ENCODE data around the gene PTOV1. TPM values are rescaled to one million over a fixed set of nuclear protein-coding genes. Genes with fewer than 3 reads are reported as not detected.

PTOV1 gene
- total RNA-seq, 2 experiments from 2014 or later, result 105 to 124 TPM

- TF ChIP-seq EZH2phosphoT487 (IDR thresholded peaks at IDR 0.05; ENCODE audit: borderline replicate concordance, low read depth, low read length) (no peak), CTCF (conservative IDR thresholded peaks at IDR 0.05; ENCODE audit: low read length) (no peak)
- POLR2A ChIA-PET, result no interaction called here
- H4K20me1 ChIP-seq (ENCODE audit: insufficient read depth, low read length), result no peaks in the 10 kb centered on the region
- peaks cover 78% of the 10 kb centered on the region for H3K36me3 ChIP-seq (ENCODE audit: insufficient read depth, low read length)
- no peaks in the 10 kb centered on the region for H3K9me2 ChIP-seq (ENCODE audit: insufficient read depth, low read length)
- CTCF ChIA-PET (ENCODE audit: unreplicated experiment), result no interaction called here
- no peak for DNase-seq (ENCODE audit: low spot score)
- H3K4me2 ChIP-seq (ENCODE audit: low read length), result no peak overlapping the region
- intact Hi-C loops (cut with micrococcal nuclease; ENCODE audit: unreplicated experiment), result no loop called here
- no peaks in the 10 kb centered on the region for H3K9me3 ChIP-seq (ENCODE audit: low read length)
- no TSS peak for BruUV-seq (replicated peaks)
- H3K27ac ChIP-seq (ENCODE audit: low read depth, low read length, poor library complexity, severe bottlenecking), result no peak overlapping the region
- no peaks in the 10 kb centered on the region for H3K79me2 ChIP-seq (ENCODE audit: insufficient read depth, low read depth, low read length)
- no peak overlapping the region for H3K4me3 ChIP-seq (ENCODE audit: low read depth, low read length, poor library complexity, severe bottlenecking)
- H3K4me1 ChIP-seq (ENCODE audit: insufficient read depth, low read length, poor library complexity, severe bottlenecking), result no peaks in the 10 kb centered on the region
- H2AFZ ChIP-seq (ENCODE audit: low read length), result no peak overlapping the region
Measured at GRCh38 chr19:49801966-49802661, 48.8 kb upstream of the PTOV1 start.

GRCh38 chr19:49802836-49803528 is 48.0 kb upstream of the PTOV1 start:
- intact Hi-C loops (cut with micrococcal nuclease; ENCODE audit: unreplicated experiment), result no loop called here
- no TSS peak for BruUV-seq (replicated peaks)
- H3K36me3 ChIP-seq (ENCODE audit: insufficient read depth, low read length), result peaks cover 81% of the 10 kb centered on the region
- no peak overlapping the region for H2AFZ ChIP-seq (ENCODE audit: low read length)
- POLR2A ChIA-PET, result no interaction called here
- no peak overlapping the region for H3K4me3 ChIP-seq (ENCODE audit: low read depth, low read length, poor library complexity, severe bottlenecking)
- no peaks in the 10 kb centered on the region for H3K9me2 ChIP-seq (ENCODE audit: insufficient read depth, low read length)
- H4K20me1 ChIP-seq (ENCODE audit: insufficient read depth, low read length), result no peaks in the 10 kb centered on the region
- no peak for DNase-seq (ENCODE audit: low spot score)
- CTCF ChIA-PET (ENCODE audit: unreplicated experiment), result no interaction called here
- H3K79me2 ChIP-seq (ENCODE audit: insufficient read depth, low read depth, low read length), result no peaks in the 10 kb centered on the region
- H3K27ac ChIP-seq (ENCODE audit: low read depth, low read length, poor library complexity, severe bottlenecking), result no peak overlapping the region
- H3K4me2 ChIP-seq (ENCODE audit: low read length), result no peak overlapping the region
- no peaks in the 10 kb centered on the region for H3K9me3 ChIP-seq (ENCODE audit: low read length)
- H3K4me1 ChIP-seq (ENCODE audit: insufficient read depth, low read length, poor library complexity, severe bottlenecking), result no peaks in the 10 kb centered on the region
- no peak for TF ChIP-seq CTCF (conservative IDR thresholded peaks at IDR 0.05; ENCODE audit: low read length)
- no peak for TF ChIP-seq EZH2phosphoT487 (IDR thresholded peaks at IDR 0.05; ENCODE audit: borderline replicate concordance, low read depth, low read length)

GRCh38 chr19:49803529-49803856 is 47.5 kb upstream of the PTOV1 start:
- H2AFZ ChIP-seq (ENCODE audit: low read length), result no peak overlapping the region
- H3K9me3 ChIP-seq (ENCODE audit: low read length), result no peaks in the 10 kb centered on the region
- no peaks in the 10 kb centered on the region for H3K79me2 ChIP-seq (ENCODE audit: insufficient read depth, low read depth, low read length)
- peaks cover 79% of the 10 kb centered on the region for H3K36me3 ChIP-seq (ENCODE audit: insufficient read depth, low read length)
- H3K27ac ChIP-seq (ENCODE audit: low read depth, low read length, poor library complexity, severe bottlenecking), result no peak overlapping the region
- BruUV-seq (replicated peaks), result no TSS peak
- no peaks in the 10 kb centered on the region for H4K20me1 ChIP-seq (ENCODE audit: insufficient read depth, low read length)
- peaks cover 1% of the 10 kb centered on the region for H3K4me1 ChIP-seq (ENCODE audit: insufficient read depth, low read length, poor library complexity, severe bottlenecking)
- ChIA-PET CTCF (ENCODE audit: unreplicated experiment) (no interaction called here), POLR2A (no interaction called here)
- H3K9me2 ChIP-seq (ENCODE audit: insufficient read depth, low read length), result no peaks in the 10 kb centered on the region
- no peak for DNase-seq (ENCODE audit: low spot score)
- no peak overlapping the region for H3K4me2 ChIP-seq (ENCODE audit: low read length)
- intact Hi-C loops (cut with micrococcal nuclease; ENCODE audit: unreplicated experiment), result no loop called here
- TF ChIP-seq EZH2phosphoT487 (IDR thresholded peaks at IDR 0.05; ENCODE audit: borderline replicate concordance, low read depth, low read length), result no peak
- TF ChIP-seq CTCF (conservative IDR thresholded peaks at IDR 0.05; ENCODE audit: low read length), result no peak
- H3K4me3 ChIP-seq (ENCODE audit: low read depth, low read length, poor library complexity, severe bottlenecking), result no peak overlapping the region
